ENCODE data around the gene GPC5. TPM values are rescaled to one million over a fixed set of nuclear protein-coding genes. Genes with fewer than 3 reads are reported as not detected.

Gene GPC5
- total RNA-seq, 1 donor from 2014 or later: 6.3 TPM

GRCh38 chr13:91709180-91709579 lies 310.8 kb downstream of the GPC5 start:
- no peaks in the 10 kb centered on the region for H3K9me3 ChIP-seq (ENCODE audit: control insufficient read depth in 3 of 3, low read length in 3 of 3)
- H3K9ac ChIP-seq (ENCODE audit: low read depth in 1 of 3, low read length in 3 of 3): no peak overlapping the region
- no peaks in the 10 kb centered on the region for H3K4me1 ChIP-seq (ENCODE audit: control insufficient read depth in 3 of 3, insufficient read depth in 3 of 3, low read length in 3 of 3)
- H3K4me3 ChIP-seq (ENCODE audit: low read length in 3 of 3): no peak overlapping the region
- no peak overlapping the region for H3K27ac ChIP-seq (ENCODE audit: low read depth, low read length)
- H3K36me3 ChIP-seq (ENCODE audit: control insufficient read depth in 3 of 3, insufficient read depth in 3 of 3, low read length in 3 of 3): no peaks in the 10 kb centered on the region
- H3K27me3 ChIP-seq (ENCODE audit: control insufficient read depth in 3 of 3, insufficient read depth in 3 of 3, low read length in 3 of 3): no peaks in the 10 kb centered on the region

- Histone ChIP-seq H3K4me1 (ENCODE audit: control insufficient read depth in 3 of 3, insufficient read depth in 3 of 3, low read length in 3 of 3) (no peaks in the 10 kb centered on the region), H3K9me3 (ENCODE audit: control insufficient read depth in 3 of 3, low read length in 3 of 3) (no peaks in the 10 kb centered on the region), H3K9ac (ENCODE audit: low read depth in 1 of 3, low read length in 3 of 3) (no peak overlapping the region), H3K27me3 (ENCODE audit: control insufficient read depth in 3 of 3, insufficient read depth in 3 of 3, low read length in 3 of 3) (no peaks in the 10 kb centered on the region), H3K4me3 (ENCODE audit: low read length in 3 of 3) (no peak overlapping the region), H3K27ac (ENCODE audit: low read depth, low read length) (no peak overlapping the region), H3K36me3 (ENCODE audit: control insufficient read depth in 3 of 3, insufficient read depth in 3 of 3, low read length in 3 of 3) (no peaks in the 10 kb centered on the region)
These were observed 312.3 kb downstream of the GPC5 start for GRCh38 chr13:91710733-91711132.

GRCh38 chr13:91714855-91715254 lies 316.4 kb downstream of the GPC5 start:
- Histone ChIP-seq H3K4me1 (ENCODE audit: control insufficient read depth in 3 of 3, insufficient read depth in 3 of 3, low read length in 3 of 3) (no peaks in the 10 kb centered on the region), H3K27ac (ENCODE audit: low read depth, low read length) (no peak overlapping the region), H3K27me3 (ENCODE audit: control insufficient read depth in 3 of 3, insufficient read depth in 3 of 3, low read length in 3 of 3) (no peaks in the 10 kb centered on the region), H3K9me3 (ENCODE audit: control insufficient read depth in 3 of 3, low read length in 3 of 3) (no peaks in the 10 kb centered on the region), H3K4me3 (ENCODE audit: low read length in 3 of 3) (no peak overlapping the region), H3K36me3 (ENCODE audit: control insufficient read depth in 3 of 3, insufficient read depth in 3 of 3, low read length in 3 of 3) (no peaks in the 10 kb centered on the region), H3K9ac (ENCODE audit: low read depth in 1 of 3, low read length in 3 of 3) (no peak overlapping the region)

- Histone ChIP-seq H3K4me1 (ENCODE audit: control insufficient read depth in 3 of 3, insufficient read depth in 3 of 3, low read length in 3 of 3) (no peaks in the 10 kb centered on the region), H3K4me3 (ENCODE audit: low read length in 3 of 3) (no peak overlapping the region), H3K36me3 (ENCODE audit: control insufficient read depth in 3 of 3, insufficient read depth in 3 of 3, low read length in 3 of 3) (no peaks in the 10 kb centered on the region), H3K27ac (ENCODE audit: low read depth, low read length) (no peak overlapping the region), H3K27me3 (ENCODE audit: control insufficient read depth in 3 of 3, insufficient read depth in 3 of 3, low read length in 3 of 3) (no peaks in the 10 kb centered on the region), H3K9me3 (ENCODE audit: control insufficient read depth in 3 of 3, low read length in 3 of 3) (no peaks in the 10 kb centered on the region), H3K9ac (ENCODE audit: low read depth in 1 of 3, low read length in 3 of 3) (no peak overlapping the region)
These were observed 318.1 kb downstream of the GPC5 start for GRCh38 chr13:91716436-91717065.

GRCh38 chr13:91719033-91719432 lies 320.6 kb downstream of the GPC5 start:
- Histone ChIP-seq H3K4me1 (ENCODE audit: control insufficient read depth in 3 of 3, insufficient read depth in 3 of 3, low read length in 3 of 3) (no peaks in the 10 kb centered on the region), H3K9ac (ENCODE audit: low read depth in 1 of 3, low read length in 3 of 3) (no peak overlapping the region), H3K27me3 (ENCODE audit: control insufficient read depth in 3 of 3, insufficient read depth in 3 of 3, low read length in 3 of 3) (no peaks in the 10 kb centered on the region), H3K9me3 (ENCODE audit: control insufficient read depth in 3 of 3, low read length in 3 of 3) (no peaks in the 10 kb centered on the region), H3K27ac (ENCODE audit: low read depth, low read length) (no peak overlapping the region), H3K4me3 (ENCODE audit: low read length in 3 of 3) (no peak overlapping the region), H3K36me3 (ENCODE audit: control insufficient read depth in 3 of 3, insufficient read depth in 3 of 3, low read length in 3 of 3) (no peaks in the 10 kb centered on the region)

GRCh38 chr13:91721413-91721812 lies 323.0 kb downstream of the GPC5 start:
- Histone ChIP-seq H3K4me1 (ENCODE audit: control insufficient read depth in 3 of 3, insufficient read depth in 3 of 3, low read length in 3 of 3) (no peaks in the 10 kb centered on the region), H3K9ac (ENCODE audit: low read depth in 1 of 3, low read length in 3 of 3) (no peak overlapping the region), H3K27me3 (ENCODE audit: control insufficient read depth in 3 of 3, insufficient read depth in 3 of 3, low read length in 3 of 3) (no peaks in the 10 kb centered on the region), H3K36me3 (ENCODE audit: control insufficient read depth in 3 of 3, insufficient read depth in 3 of 3, low read length in 3 of 3) (no peaks in the 10 kb centered on the region), H3K9me3 (ENCODE audit: control insufficient read depth in 3 of 3, low read length in 3 of 3) (no peaks in the 10 kb centered on the region), H3K4me3 (ENCODE audit: low read length in 3 of 3) (no peak overlapping the region), H3K27ac (ENCODE audit: low read depth, low read length) (no peak overlapping the region)

GRCh38 chr13:91722267-91722884 lies 324.0 kb downstream of the GPC5 start:
- Histone ChIP-seq H3K36me3 (ENCODE audit: control insufficient read depth in 3 of 3, insufficient read depth in 3 of 3, low read length in 3 of 3) (no peaks in the 10 kb centered on the region), H3K27ac (ENCODE audit: low read depth, low read length) (no peak overlapping the region), H3K4me1 (ENCODE audit: control insufficient read depth in 3 of 3, insufficient read depth in 3 of 3, low read length in 3 of 3) (no peaks in the 10 kb centered on the region), H3K9ac (ENCODE audit: low read depth in 1 of 3, low read length in 3 of 3) (no peak overlapping the region), H3K9me3 (ENCODE audit: control insufficient read depth in 3 of 3, low read length in 3 of 3) (no peaks in the 10 kb centered on the region), H3K4me3 (ENCODE audit: low read length in 3 of 3) (no peak overlapping the region), H3K27me3 (ENCODE audit: control insufficient read depth in 3 of 3, insufficient read depth in 3 of 3, low read length in 3 of 3) (no peaks in the 10 kb centered on the region)

- H3K27ac ChIP-seq (ENCODE audit: low read depth, low read length): no peak overlapping the region
- H3K4me3 ChIP-seq (ENCODE audit: low read length in 3 of 3): no peak overlapping the region
- no peaks in the 10 kb centered on the region for H3K9me3 ChIP-seq (ENCODE audit: control insufficient read depth in 3 of 3, low read length in 3 of 3)
- no peaks in the 10 kb centered on the region for H3K27me3 ChIP-seq (ENCODE audit: control insufficient read depth in 3 of 3, insufficient read depth in 3 of 3, low read length in 3 of 3)
- no peak overlapping the region for H3K9ac ChIP-seq (ENCODE audit: low read depth in 1 of 3, low read length in 3 of 3)
- H3K36me3 ChIP-seq (ENCODE audit: control insufficient read depth in 3 of 3, insufficient read depth in 3 of 3, low read length in 3 of 3): no peaks in the 10 kb centered on the region
- no peaks in the 10 kb centered on the region for H3K4me1 ChIP-seq (ENCODE audit: control insufficient read depth in 3 of 3, insufficient read depth in 3 of 3, low read length in 3 of 3)
These were observed 326.2 kb downstream of the GPC5 start for GRCh38 chr13:91724591-91724990.

- Histone ChIP-seq H3K27me3 (ENCODE audit: control insufficient read depth in 3 of 3, insufficient read depth in 3 of 3, low read length in 3 of 3) (no peaks in the 10 kb centered on the region), H3K27ac (ENCODE audit: low read depth, low read length) (no peak overlapping the region), H3K4me3 (ENCODE audit: low read length in 3 of 3) (no peak overlapping the region), H3K9ac (ENCODE audit: low read depth in 1 of 3, low read length in 3 of 3) (no peak overlapping the region), H3K4me1 (ENCODE audit: control insufficient read depth in 3 of 3, insufficient read depth in 3 of 3, low read length in 3 of 3) (no peaks in the 10 kb centered on the region), H3K9me3 (ENCODE audit: control insufficient read depth in 3 of 3, low read length in 3 of 3) (no peaks in the 10 kb centered on the region), H3K36me3 (ENCODE audit: control insufficient read depth in 3 of 3, insufficient read depth in 3 of 3, low read length in 3 of 3) (no peaks in the 10 kb centered on the region)
These were observed 327.2 kb downstream of the GPC5 start for GRCh38 chr13:91725646-91726045.

- Histone ChIP-seq H3K9ac (ENCODE audit: low read depth in 1 of 3, low read length in 3 of 3) (no peak overlapping the region), H3K9me3 (ENCODE audit: control insufficient read depth in 3 of 3, low read length in 3 of 3) (no peaks in the 10 kb centered on the region), H3K27ac (ENCODE audit: low read depth, low read length) (no peak overlapping the region), H3K36me3 (ENCODE audit: control insufficient read depth in 3 of 3, insufficient read depth in 3 of 3, low read length in 3 of 3) (no peaks in the 10 kb centered on the region), H3K27me3 (ENCODE audit: control insufficient read depth in 3 of 3, insufficient read depth in 3 of 3, low read length in 3 of 3) (no peaks in the 10 kb centered on the region), H3K4me3 (ENCODE audit: low read length in 3 of 3) (no peak overlapping the region), H3K4me1 (ENCODE audit: control insufficient read depth in 3 of 3, insufficient read depth in 3 of 3, low read length in 3 of 3) (no peaks in the 10 kb centered on the region)
These were observed 328.2 kb downstream of the GPC5 start for GRCh38 chr13:91726671-91727070.

All from skeletal muscle tissue (tissue), 4 donors.